Activated CD4-positive, alpha-beta T cell treated with anti-CD3 and anti-CD28 coated beads, Interleukin-2, Interleukin-6, amounts not matched to agents 100 ng/mL and 50 ng/mL, durations not matched to agents 16 hours and 8 hours (primary cell): ENCODE measurements around the gene KCTD4.
A peak's percentile ranks its signal among the peaks of the same experiment; 100 is the strongest.
"Not testable (repeated sequence)": the region's sequence is repeated elsewhere in the genome, so short reads cannot be mapped to it uniquely, and the experiment has no call there.

Source experiments
- DNase-seq: peaks from one replicate; pipeline ENCODE4 v3.0.0-alpha.2; 2020

The KCTD4 gene

GRCh38 chr13:45215392-45216077 lies 14.7 kb upstream of the KCTD4 start:
- DNase-seq, result no peak

DNA sequence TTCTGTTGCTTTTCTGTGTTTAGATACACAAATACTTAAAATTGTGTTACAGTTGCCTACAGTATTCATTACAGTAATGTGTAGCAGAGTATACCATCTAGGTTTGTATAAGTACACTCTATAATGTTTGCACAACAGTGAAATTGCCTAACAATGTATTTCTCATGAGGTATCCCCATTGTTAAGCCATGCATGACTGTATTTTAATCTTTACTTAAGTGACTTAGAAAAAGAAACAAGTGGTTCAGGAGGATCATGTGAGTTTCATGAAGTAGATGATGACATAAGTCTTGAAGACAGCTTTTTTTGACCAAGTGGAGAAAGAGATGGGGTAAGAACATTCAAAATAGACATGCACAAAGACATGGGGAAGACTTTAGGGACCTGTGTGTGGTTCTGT lies 8.4 kb upstream of the KCTD4 start:
- DNase-seq, result no peak

GRCh38 chr13:45208132-45208531 lies 7.3 kb upstream of the KCTD4 start:
- DNase-seq, result no peak

DNA sequence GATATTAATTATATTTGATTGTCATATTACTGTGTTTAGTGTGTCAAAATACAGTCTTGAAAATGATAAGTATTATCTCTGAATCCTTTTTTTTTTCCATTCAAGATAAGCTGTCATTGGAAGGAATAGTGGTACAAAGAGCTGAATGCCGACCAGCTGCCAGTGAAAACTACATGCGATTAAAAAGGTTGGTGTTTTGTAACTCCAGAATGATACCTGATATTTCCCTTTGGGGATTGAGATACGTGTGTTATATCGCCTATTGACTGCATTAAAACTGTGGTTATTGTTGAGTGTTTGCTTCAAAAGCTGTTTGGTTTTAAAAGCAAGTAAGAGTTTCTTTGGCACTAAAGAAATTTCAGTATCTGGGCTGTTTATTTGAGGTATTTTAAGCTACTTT lies 6.5 kb upstream of the KCTD4 start:
- DNase-seq, result no peak

DNA sequence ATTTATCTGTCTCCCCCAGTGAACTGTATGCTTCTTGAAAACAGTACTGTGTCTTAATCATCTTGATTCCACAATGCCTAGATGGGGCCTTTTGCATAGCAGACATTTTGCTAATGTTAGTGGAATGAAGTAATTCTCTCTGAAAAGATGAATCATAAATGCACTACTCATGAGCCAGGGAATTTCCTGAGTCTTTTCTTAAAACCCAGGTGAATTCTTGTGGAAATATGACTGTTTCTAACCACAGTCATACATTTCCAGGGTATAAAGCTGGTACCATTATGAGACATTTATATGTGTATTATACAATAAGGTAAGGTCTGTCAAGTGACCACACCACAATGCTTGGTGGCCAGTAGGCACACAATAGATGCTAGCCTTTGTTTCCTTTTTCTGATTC lies 5.5 kb upstream of the KCTD4 start:
- DNase-seq, result peak; percentile 64

GRCh38 chr13:45205124-45205523 lies 4.3 kb upstream of the KCTD4 start:
- DNase-seq, result no peak

DNA sequence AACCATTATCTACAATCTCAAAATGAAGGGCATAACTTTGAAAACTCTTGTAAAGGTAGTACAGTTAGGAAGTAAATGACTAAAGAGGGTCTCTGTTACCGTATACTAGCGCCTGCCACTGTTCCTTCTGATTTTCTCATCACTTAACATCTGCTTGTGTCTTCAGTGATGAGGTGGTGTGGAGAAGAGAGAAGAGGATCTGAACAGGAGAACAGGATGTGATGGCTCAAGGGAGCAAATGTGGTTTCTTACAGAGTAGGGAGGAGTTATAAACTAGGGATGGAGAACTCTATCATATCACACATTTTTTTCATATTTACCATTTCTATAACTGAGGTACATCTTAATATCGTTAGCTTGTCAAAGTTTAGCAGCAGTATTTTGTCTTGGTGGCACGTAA lies 1.1 kb downstream of the KCTD4 start:
- no peak for DNase-seq

GRCh38 chr13:45198924-45199323 lies 1.9 kb downstream of the KCTD4 start:
- no peak for DNase-seq

- no peak for DNase-seq
Observed at GRCh38 chr13:45198041-45198440, 2.8 kb downstream of the KCTD4 start.

- no peak for DNase-seq
Observed at GRCh38 chr13:45196622-45197021, 4.2 kb downstream of the KCTD4 start.

- no peak for DNase-seq
Observed at GRCh38 chr13:45196096-45196495, 4.7 kb downstream of the KCTD4 start.

GRCh38 chr13:45195421-45195820 lies 5.4 kb downstream of the KCTD4 start:
- DNase-seq, result no peak

GRCh38 chr13:45194081-45194939 lies 6.5 kb downstream of the KCTD4 start:
- DNase-seq, result no peak

GRCh38 chr13:45191874-45192273 lies 9.0 kb downstream of the KCTD4 start:
- no peak for DNase-seq

- DNase-seq, result not testable (repeated sequence)
Observed at GRCh38 chr13:45189511-45189910, 11.3 kb downstream of the KCTD4 start.

GRCh38 chr13:45189077-45189476 lies 11.8 kb downstream of the KCTD4 start:
- DNase-seq, result not testable (repeated sequence)

- no peak for DNase-seq
Observed at GRCh38 chr13:45185286-45185685, 15.6 kb downstream of the KCTD4 start.

GRCh38 chr13:45184693-45185092 lies 16.2 kb downstream of the KCTD4 start:
- DNase-seq, result no peak

- peak; percentile 31 for DNase-seq
Observed at GRCh38 chr13:45180713-45181601, 19.9 kb downstream of the KCTD4 start.

DNA sequence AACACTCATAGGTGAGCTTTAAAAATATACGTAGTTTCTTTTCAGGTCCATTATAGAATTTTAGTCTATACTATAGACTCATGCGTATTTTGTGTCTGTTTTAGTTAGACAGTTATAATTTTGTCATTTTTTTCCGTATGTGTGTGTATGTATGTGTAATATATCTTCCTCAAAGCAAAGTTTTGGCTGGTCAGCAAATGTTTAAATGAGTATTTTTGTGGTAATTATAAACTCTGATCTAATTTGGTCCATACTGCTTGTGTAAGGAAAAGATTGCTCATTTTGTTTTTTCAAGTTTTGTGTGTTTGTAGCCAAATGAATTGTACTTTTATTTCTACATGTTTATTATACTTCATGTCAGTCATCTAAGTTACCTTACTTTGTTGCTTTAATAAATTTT lies 20.5 kb downstream of the KCTD4 start:
- no peak for DNase-seq

- no peak for DNase-seq
Observed at GRCh38 chr13:45179428-45179827, 21.4 kb downstream of the KCTD4 start.

GRCh38 chr13:45178349-45179162 lies 22.3 kb downstream of the KCTD4 start:
- DNase-seq, result peak; percentile 32
